ENCODE measurements around the gene LRRC4B. TPM values are rescaled to one million over a fixed set of nuclear protein-coding genes. Genes with fewer than 3 reads are reported as not detected.

Gene LRRC4B
- total and polyA plus RNA-seq, 2 of the 8 experiments (the other 6 are each of a cell fraction or from before 2014, with no cell fraction given): 13.4 to 21.2 TPM

DNA sequence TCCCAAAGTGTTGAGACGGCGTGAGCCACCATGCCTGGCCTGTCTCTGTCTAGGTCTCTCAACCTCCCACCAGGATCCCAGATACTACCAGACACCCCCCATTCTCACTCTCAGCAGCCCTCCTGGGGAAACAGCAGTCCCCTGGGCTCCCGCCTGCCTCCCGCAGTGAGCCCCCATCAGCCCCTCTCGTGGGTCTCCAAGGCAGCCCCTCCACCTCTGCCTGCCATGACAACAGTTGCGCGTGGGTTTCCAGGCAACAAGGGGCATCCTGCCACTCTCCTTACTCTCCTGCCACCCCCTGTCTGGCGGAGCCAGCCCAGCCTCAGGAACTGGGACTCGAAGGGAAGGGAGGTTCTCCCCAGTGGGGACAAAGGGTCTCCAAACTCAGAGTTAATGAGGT lies 5.2 kb downstream of the LRRC4B start (continued):
- TF ChIP-seq CTBP2 (IDR thresholded peaks at IDR 0.05; ENCODE audit: borderline replicate concordance, insufficient read depth, insufficient read length, low read length) (no peak), SP4 (IDR thresholded peaks at IDR 0.05; ENCODE audit: low read length) (no peak), JUND (IDR thresholded peaks at IDR 0.05; ENCODE audit: low read length) (no peak)
